HepG2 (cell line): ENCODE data around the gene ASGR1. TPM values are rescaled to one million over a fixed set of nuclear protein-coding genes. Genes with fewer than 3 reads are reported as not detected.

Experiments
- ATAC-seq: fragments of 200-7000 bp; cut with Tn5 transposase; 3 replicates; pipeline ENCODE4 v1.9.1; 2020; ENCODE audit warnings: mild to moderate bottlenecking, moderate library complexity
- BruUV-seq: library from RNA; stranded (reverse); fragments of 400-500 nt; replicated peaks from 2 replicates; lab custom pipeline; 2021; lab: Mats Ljungman, UMichigan
- CTCF ChIA-PET: fragments of 300-600 bp; formaldehyde crosslinking; extraction: SDS; loops from one replicate; lab custom pipeline; 2021; ENCODE audit warnings: low total read pairs, inconsistent platforms, low intra/inter-chr PET ratio; lab: Yijun Ruan, JAX
- POLR2A ChIA-PET: fragments of 350-600 bp; sonication (Branson Sonifier 250); formaldehyde crosslinking; loops from one replicate; lab custom pipeline; 2020; ENCODE audit warnings: antibody characterized with exemption, inconsistent platforms; lab: Yijun Ruan, JAX
- DNase-seq: peaks from one replicate; pipeline ENCODE4 v3.0.0-alpha.2; 2015; ENCODE audit warnings: low spot score
- FAIRE-seq: peaks from 3 replicates; lab custom pipeline; 2011; peaks lifted over from hg19 to GRCh38; lab: Jason Lieb, UNC
- H2AFZ ChIP-seq: one replicate; pipeline ENCODE4 v1.6.1; 2011; ENCODE audit warnings: low read length, inconsistent platforms
- H3K27ac ChIP-seq: fragments of 300-600 bp; 3 replicates; pipeline ENCODE4 v1.8.0; 2011; ENCODE audit warnings: mixed run types, mild to moderate bottlenecking, mixed read lengths, low read length, inconsistent platforms; ENCODE audit not compliant: insufficient read depth; ENCODE audit errors: extremely low read length
- H3K27me3 ChIP-seq, 2 experiments: fragments of 200-600 bp in 1 of 2; 2 replicates in 1 of 2; 3 replicates in 1 of 2; pipeline versions ENCODE4 v1.6.0 to v1.8.0; 2011; ENCODE audit warnings: low read length in 2 of 2, mild to moderate bottlenecking in 2 of 2, moderate library complexity in 2 of 2, inconsistent platforms in 1 of 2; ENCODE audit not compliant: insufficient read depth in 2 of 2, control insufficient read depth in 1 of 2
- H3K36me3 ChIP-seq, 2 experiments: fragments of 200-600 bp in 1 of 2; replicated peaks in 1 of 2; 2 replicates in 1 of 2; 3 replicates in 1 of 2; pipeline versions ENCODE4 v1.5.1 to v1.8.0; 2011; ENCODE audit warnings: low read length in 2 of 2, inconsistent platforms in 1 of 2; ENCODE audit not compliant: insufficient read depth in 2 of 2, control insufficient read depth in 1 of 2
- H3K4me1 ChIP-seq: 2 replicates; pipeline ENCODE4 v1.5.1; 2012; ENCODE audit warnings: low read length, inconsistent platforms; ENCODE audit not compliant: insufficient read depth
- H3K4me2 ChIP-seq: 2 replicates; pipeline ENCODE4 v1.6.0; 2011; ENCODE audit warnings: low read depth, low read length, inconsistent platforms
- H3K4me3 ChIP-seq, 3 experiments: fragments of 200-600 bp in 1 of 3; sonication (generic), shearing (Covaris generic) in 1 of 3; replicated peaks in 1 of 3; 2 replicates each; pipeline ENCODE4 v1.5.1; 2011 to 2016; ENCODE audit warnings: low read length in 3 of 3, inconsistent platforms in 2 of 3, low read depth in 2 of 3, mild to moderate bottlenecking in 2 of 3, control low read depth in 1 of 3, mixed read lengths in 1 of 3; ENCODE audit not compliant: insufficient read depth in 1 of 3
- H3K79me2 ChIP-seq: one replicate; pipeline ENCODE4 v1.6.1; 2011; ENCODE audit warnings: low read length, inconsistent platforms; ENCODE audit not compliant: insufficient read depth
- H3K9ac ChIP-seq: 2 replicates; pipeline ENCODE4 v1.6.0; 2011; ENCODE audit warnings: mild to moderate bottlenecking, low read depth, low read length, inconsistent platforms; ENCODE audit not compliant: insufficient read depth
- H3K9me3 ChIP-seq: 2 replicates; pipeline ENCODE4 v1.5.1; 2012; ENCODE audit warnings: mild to moderate bottlenecking, low read length
- H4K20me1 ChIP-seq: 2 replicates; pipeline ENCODE4 v1.6.0; 2011; ENCODE audit warnings: inconsistent platforms, mild to moderate bottlenecking, low read length, moderate library complexity; ENCODE audit not compliant: insufficient read depth
- ERF ChIP-seq: IDR thresholded peaks from 2 replicates; pipeline ENCODE4 v1.6.1; 2018; ENCODE audit warnings: missing biosample characterization, missing genetic modification reagents
- MAFK ChIP-seq, 2 experiments: IDR thresholded peaks in 1 of 2; conservative IDR thresholded peaks in 1 of 2; 2 replicates each; pipeline ENCODE4 v1.6.1; 2011; ENCODE audit warnings: improper control_type of control experiment in 2 of 2, low read length in 2 of 2
- RFXAP ChIP-seq: sonication (generic); formaldehyde crosslinking; IDR thresholded peaks from 2 replicates; pipeline ENCODE4 v1.4.0; 2020; ENCODE audit warnings: missing genetic modification reagents, borderline replicate concordance
- ZIK1 ChIP-seq: sonication (generic); formaldehyde crosslinking; IDR thresholded peaks from 2 replicates; pipeline ENCODE4 v1.5.0; 2020; ENCODE audit warnings: mild to moderate bottlenecking, low read depth, missing genetic modification reagents, borderline replicate concordance
- ZNF225 ChIP-seq: sonication (generic); formaldehyde crosslinking; IDR thresholded peaks from 2 replicates; pipeline ENCODE4 v1.4.0; 2020; ENCODE audit warnings: mild to moderate bottlenecking, missing genetic modification reagents
- ZNF792 ChIP-seq: IDR thresholded peaks from 2 replicates; pipeline ENCODE4 v1.6.1; 2016
- WGBS: methylation state at CpG from one replicate; pipeline ENCODE4 v1.1.6; 2017; ENCODE audit warnings: low lambda C conversion rate; 5-methylcytosine and 5-hydroxymethylcytosine counted together
- in situ Hi-C: cut with HindIII; loops from 2 replicates; pipeline ENCODE4 v1.10.0; 2017; ENCODE audit warnings: low pct_unique_long_range_greater_than_20kb; ENCODE audit not compliant: extremely low pct_ligation_motif_present
- intact Hi-C: fragments of 100-400 bp; cut with micrococcal nuclease; formaldehyde crosslinking; loops from one replicate; pipeline ENCODE4 v1.10.0; 2022; ENCODE audit not compliant: unreplicated experiment
- polyA plus RNA-seq, 8 experiments: library from polyadenylated mRNA; depleted of rRNA in 3 of 8; stranded (reverse) in 7 of 8; unstranded in 1 of 8; fragments of >200 nt; fragmentation: Illumina TruSeq in 4 of 8; extraction: Trizol in 4 of 8; gene quantifications; 2 replicates each; pipeline versions ENCODE4 v1.2.1 to v1.2.3, GENCODE V29; 2011 to 2016; ENCODE audit warnings: low read depth in 4 of 8, missing spikeins in 1 of 8, mixed read lengths in 1 of 8; ENCODE audit not compliant: insufficient read depth in 1 of 8
- total RNA-seq, 5 experiments: library from RNA; depleted of rRNA; stranded (reverse); fragments of >200 nt; fragmentation: Illumina TruSeq; extraction: Trizol; gene quantifications; 2 replicates each; pipeline ENCODE4 v1.2.3, GENCODE V29; 2016; ENCODE audit warnings: low read depth in 1 of 5
- TF ChIP-seq, protein P1 (sequence below): sonication (generic); formaldehyde crosslinking; IDR thresholded peaks from 2 replicates; pipeline ENCODE4 v1.4.0; 2020; ENCODE audit warnings: missing genetic modification reagents, borderline replicate concordance
- TF ChIP-seq, protein P2 (sequence below): sonication (generic); formaldehyde crosslinking; IDR thresholded peaks from 2 replicates; pipeline ENCODE4 v1.8.1; 2023; ENCODE audit warnings: missing genetic modification reagents, inconsistent platforms, borderline replicate concordance
- TF ChIP-seq, protein P3 (sequence below): sonication (generic); formaldehyde crosslinking; IDR thresholded peaks from 2 replicates; pipeline ENCODE4 v1.4.0; 2020; ENCODE audit warnings: missing genetic modification reagents
- TF ChIP-seq, protein P4 (sequence below): IDR thresholded peaks from 2 replicates; pipeline ENCODE4 v1.6.1; 2016; ENCODE audit warnings: low read depth

The ASGR1 gene
- total and polyA plus RNA-seq, 2 of the 13 experiments (the other 11 are each of a cell fraction or from before 2014, with no cell fraction given), result 353 to 796 TPM

DNA sequence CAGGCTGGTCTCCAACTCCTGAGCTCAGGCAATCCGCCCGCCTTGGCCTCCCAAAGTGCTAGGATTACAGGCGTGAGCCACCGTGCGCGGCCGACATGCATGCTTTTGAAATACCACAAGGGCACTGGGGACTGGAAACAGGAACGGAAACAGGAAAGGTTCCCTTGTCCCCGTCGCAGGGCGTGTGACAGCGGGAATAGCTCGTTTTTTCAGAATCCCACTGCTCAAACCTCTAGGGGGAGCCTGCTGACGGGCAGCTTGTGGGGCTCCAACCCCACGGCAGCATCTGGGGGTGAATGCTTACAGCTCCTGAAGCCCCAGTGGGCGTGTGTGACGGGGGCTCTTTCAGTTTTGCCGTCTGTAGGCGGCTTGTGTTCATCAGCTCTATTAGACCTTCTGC lies 45.7 kb downstream of the ASGR1 start (continued):
- no peak for TF ChIP-seq ZNF225 (CRISPR knock-in tag)
- TF ChIP-seq, protein P1, sequence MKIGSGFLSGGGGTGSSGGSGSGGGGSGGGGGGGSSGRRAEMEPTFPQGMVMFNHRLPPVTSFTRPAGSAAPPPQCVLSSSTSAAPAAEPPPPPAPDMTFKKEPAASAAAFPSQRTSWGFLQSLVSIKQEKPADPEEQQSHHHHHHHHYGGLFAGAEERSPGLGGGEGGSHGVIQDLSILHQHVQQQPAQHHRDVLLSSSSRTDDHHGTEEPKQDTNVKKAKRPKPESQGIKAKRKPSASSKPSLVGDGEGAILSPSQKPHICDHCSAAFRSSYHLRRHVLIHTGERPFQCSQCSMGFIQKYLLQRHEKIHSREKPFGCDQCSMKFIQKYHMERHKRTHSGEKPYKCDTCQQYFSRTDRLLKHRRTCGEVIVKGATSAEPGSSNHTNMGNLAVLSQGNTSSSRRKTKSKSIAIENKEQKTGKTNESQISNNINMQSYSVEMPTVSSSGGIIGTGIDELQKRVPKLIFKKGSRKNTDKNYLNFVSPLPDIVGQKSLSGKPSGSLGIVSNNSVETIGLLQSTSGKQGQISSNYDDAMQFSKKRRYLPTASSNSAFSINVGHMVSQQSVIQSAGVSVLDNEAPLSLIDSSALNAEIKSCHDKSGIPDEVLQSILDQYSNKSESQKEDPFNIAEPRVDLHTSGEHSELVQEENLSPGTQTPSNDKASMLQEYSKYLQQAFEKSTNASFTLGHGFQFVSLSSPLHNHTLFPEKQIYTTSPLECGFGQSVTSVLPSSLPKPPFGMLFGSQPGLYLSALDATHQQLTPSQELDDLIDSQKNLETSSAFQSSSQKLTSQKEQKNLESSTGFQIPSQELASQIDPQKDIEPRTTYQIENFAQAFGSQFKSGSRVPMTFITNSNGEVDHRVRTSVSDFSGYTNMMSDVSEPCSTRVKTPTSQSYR (CRISPR knock-in tag), result no peak
- TF ChIP-seq ZIK1 (CRISPR knock-in tag), result no peak
- peak; percentile 33; the same call in 1 of the 2 replicates for TF ChIP-seq ERF (CRISPR knock-in tag)
- TF ChIP-seq, protein P2, sequence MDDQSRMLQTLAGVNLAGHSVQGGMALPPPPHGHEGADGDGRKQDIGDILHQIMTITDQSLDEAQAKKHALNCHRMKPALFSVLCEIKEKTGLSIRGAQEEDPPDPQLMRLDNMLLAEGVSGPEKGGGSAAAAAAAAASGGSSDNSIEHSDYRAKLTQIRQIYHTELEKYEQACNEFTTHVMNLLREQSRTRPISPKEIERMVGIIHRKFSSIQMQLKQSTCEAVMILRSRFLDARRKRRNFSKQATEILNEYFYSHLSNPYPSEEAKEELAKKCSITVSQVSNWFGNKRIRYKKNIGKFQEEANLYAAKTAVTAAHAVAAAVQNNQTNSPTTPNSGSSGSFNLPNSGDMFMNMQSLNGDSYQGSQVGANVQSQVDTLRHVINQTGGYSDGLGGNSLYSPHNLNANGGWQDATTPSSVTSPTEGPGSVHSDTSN (CRISPR knock-in tag), result no peak
- 0 out of 2 replicates have a peak, but pooled peaks have one; percentile 25 for TF ChIP-seq ZNF792 (CRISPR knock-in tag)
- TF ChIP-seq, all 625 proteins: peak for 47

DNA sequence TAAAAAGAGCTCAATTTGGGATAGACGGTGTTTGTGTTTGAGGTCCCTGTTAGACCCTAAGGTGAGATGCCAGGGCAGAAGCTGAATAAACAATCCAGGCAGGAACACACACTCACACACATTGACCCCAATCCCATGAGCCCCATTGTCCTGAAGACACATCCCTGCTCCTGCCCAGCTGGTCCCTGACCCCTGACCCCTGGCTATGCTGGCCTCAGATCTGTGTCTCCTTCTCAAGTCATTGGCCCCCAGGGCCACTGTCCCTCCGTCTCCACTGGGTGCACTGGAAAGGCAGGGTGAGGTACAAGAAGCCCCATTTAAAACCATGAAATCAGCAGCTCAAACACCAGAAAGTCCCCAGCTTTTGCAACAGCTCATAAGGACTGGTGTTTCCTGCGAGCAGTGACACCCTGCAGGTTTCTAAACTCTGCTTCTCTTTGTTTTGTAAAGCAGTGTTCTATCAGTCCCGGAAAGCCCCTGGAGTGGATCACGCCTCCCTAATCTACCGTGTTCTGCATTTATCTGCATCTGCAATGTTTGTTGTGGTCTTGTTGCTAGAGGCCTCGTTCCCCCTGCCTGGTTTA lies 46.6 kb downstream of the ASGR1 start:
- Histone ChIP-seq H3K4me1 (peaks cover 64% of the 10 kb centered on the region), H4K20me1 (no peaks in the 10 kb centered on the region), H3K4me2 (peak overlapping the region; percentile 78), H3K27me3 (no peaks in the 10 kb centered on the region), H3K9me3 (no peaks in the 10 kb centered on the region), H3K27ac (peak overlapping the region; percentile 77), H3K4me3 (peak overlapping the region; percentile 6 to 57 (median 32); a peak in 4 of 6 replicates), H3K79me2 (no peaks in the 10 kb centered on the region), H2AFZ (peak overlapping the region; percentile 60), H3K36me3 (no peaks in the 10 kb centered on the region), H3K9ac (peak overlapping the region; percentile 51)
- FAIRE-seq (peak; percentile 84), ATAC-seq (peak; percentile 23), DNase-seq (peak; percentile 61)
- intact Hi-C loops (loop anchor here (2.0 kb wide), 1 partner anchor 18 kb away; the partner anchor contains the start of gene ASGR2), in situ Hi-C loops (no loop called here)
- ChIA-PET CTCF (interaction anchor here (1.6 kb wide), 1 partner anchor 80 kb away, joined by 5 read pairs; no protein-coding TSS in a partner anchor), POLR2A (interaction anchor here (0.6 to 2.6 kb wide), 14 partner anchors 14 to 420 kb away, joined by 3 to 77 read pairs (median 4); partner anchors contain the start of genes ASGR1, ASGR2, NEURL4 and SLC16A13)
- BruUV-seq, result no TSS peak
- 7% methylated on average over 7 of the region's 7 CpGs for WGBS
- TF ChIP-seq, protein P3, sequence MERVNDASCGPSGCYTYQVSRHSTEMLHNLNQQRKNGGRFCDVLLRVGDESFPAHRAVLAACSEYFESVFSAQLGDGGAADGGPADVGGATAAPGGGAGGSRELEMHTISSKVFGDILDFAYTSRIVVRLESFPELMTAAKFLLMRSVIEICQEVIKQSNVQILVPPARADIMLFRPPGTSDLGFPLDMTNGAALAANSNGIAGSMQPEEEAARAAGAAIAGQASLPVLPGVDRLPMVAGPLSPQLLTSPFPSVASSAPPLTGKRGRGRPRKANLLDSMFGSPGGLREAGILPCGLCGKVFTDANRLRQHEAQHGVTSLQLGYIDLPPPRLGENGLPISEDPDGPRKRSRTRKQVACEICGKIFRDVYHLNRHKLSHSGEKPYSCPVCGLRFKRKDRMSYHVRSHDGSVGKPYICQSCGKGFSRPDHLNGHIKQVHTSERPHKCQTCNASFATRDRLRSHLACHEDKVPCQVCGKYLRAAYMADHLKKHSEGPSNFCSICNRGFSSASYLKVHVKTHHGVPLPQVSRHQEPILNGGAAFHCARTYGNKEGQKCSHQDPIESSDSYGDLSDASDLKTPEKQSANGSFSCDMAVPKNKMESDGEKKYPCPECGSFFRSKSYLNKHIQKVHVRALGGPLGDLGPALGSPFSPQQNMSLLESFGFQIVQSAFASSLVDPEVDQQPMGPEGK (CRISPR knock-in tag), result 0 out of 2 replicates have a peak, but pooled peaks have one; percentile 36
- TF ChIP-seq, protein P4, sequence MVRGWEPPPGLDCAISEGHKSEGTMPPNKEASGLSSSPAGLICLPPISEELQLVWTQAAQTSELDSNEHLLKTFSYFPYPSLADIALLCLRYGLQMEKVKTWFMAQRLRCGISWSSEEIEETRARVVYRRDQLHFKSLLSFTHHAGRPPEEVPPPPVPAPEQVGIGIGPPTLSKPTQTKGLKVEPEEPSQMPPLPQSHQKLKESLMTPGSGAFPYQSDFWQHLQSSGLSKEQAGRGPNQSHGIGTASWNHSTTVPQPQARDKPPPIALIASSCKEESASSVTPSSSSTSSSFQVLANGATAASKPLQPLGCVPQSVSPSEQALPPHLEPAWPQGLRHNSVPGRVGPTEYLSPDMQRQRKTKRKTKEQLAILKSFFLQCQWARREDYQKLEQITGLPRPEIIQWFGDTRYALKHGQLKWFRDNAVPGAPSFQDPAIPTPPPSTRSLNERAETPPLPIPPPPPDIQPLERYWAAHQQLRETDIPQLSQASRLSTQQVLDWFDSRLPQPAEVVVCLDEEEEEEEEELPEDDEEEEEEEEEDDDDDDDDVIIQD, result no peak
- TF ChIP-seq RFXAP, result no peak
- TF ChIP-seq MAFK (conservative IDR thresholded peaks at IDR 0.05 in 1 of 2, IDR thresholded peaks at IDR 0.05 in 1 of 2; ENCODE audit: low read length in 2 of 2), result no peak
